ENCODE measurements around the gene PSMD10.

DNA sequence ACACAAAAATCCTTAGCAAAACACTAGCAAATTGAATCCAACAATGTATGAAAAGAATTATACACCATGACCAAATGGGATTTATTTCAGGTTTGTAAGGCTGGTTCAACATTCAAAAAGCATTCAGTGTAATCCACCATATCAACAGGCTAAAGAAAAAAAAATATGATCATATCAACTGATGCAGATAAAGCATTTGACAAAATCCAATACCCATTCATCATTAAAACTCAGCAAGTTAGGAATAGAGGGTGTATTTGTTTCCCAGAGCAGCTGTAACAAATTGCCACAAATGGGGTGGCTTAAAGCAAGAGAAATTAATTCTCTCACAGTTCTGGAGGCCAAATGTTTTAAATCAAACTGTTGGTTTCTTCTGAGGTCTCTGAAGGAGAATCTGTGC, 35.8 kb downstream of the PSMD10 start:
- TF ChIP-seq, protein P1, sequence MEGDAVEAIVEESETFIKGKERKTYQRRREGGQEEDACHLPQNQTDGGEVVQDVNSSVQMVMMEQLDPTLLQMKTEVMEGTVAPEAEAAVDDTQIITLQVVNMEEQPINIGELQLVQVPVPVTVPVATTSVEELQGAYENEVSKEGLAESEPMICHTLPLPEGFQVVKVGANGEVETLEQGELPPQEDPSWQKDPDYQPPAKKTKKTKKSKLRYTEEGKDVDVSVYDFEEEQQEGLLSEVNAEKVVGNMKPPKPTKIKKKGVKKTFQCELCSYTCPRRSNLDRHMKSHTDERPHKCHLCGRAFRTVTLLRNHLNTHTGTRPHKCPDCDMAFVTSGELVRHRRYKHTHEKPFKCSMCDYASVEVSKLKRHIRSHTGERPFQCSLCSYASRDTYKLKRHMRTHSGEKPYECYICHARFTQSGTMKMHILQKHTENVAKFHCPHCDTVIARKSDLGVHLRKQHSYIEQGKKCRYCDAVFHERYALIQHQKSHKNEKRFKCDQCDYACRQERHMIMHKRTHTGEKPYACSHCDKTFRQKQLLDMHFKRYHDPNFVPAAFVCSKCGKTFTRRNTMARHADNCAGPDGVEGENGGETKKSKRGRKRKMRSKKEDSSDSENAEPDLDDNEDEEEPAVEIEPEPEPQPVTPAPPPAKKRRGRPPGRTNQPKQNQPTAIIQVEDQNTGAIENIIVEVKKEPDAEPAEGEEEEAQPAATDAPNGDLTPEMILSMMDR (IDR thresholded peaks at IDR 0.05; ENCODE audit: insufficient read depth, low read depth, low read length) = no peak
- no peak for TF ChIP-seq EZH2 (IDR thresholded peaks at IDR 0.05; ENCODE audit: insufficient read depth, low read length)

Data from astrocyte (in vitro differentiated cells and primary cell).